ENCODE measurements around the gene TBCD.

DNA sequence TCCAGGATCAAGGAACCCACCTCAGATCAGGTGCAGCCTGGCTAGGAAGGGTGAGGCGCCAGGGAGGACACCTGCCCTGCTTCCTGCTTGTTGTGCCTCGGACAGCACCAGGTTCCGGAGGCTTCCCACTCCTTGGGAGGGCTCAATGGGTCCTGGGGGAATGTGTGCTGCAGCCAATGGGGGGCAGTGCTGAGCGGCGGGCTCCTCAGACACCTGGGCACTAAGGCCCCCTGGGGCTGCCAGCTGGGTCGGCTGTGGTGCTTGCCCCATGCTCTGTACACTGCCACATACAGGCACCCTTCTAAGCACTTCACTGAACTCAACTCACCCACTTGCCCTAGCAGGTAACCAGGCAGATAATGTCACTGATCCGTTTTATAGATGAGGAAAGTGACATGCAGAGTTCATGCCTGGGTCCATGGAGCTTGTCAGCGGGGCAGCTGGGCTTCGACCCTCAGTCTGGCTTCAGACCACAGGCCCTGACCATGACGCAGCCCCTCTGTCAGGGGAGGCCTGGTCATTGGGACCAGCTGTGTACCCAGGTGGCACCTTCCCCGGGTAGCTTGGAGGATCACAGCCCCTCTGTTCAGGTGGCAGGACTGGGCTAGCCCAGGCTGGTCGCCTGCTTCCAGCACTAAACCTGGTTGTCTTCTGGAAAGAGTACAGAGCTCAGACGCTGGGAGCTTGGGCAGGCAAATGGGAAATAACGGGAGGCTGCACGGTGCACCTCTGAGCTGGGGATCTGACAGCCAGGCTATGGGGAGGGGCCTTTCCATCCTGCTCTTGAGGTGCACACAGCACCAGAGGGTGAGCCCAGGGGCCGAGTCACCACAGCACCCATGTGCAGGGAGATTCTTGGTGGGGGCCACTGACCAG is 8.3 kb upstream of the TBCD start:
- TF ChIP-seq ZNF777 (tag by site-specific recombination; IDR thresholded peaks at IDR 0.05; ENCODE audit: borderline replicate concordance) (no peak), CTCF (tag by site-specific recombination; IDR thresholded peaks at IDR 0.05) (no peak), INSM2 (tag by site-specific recombination; IDR thresholded peaks at IDR 0.05) (no peak), YY1 (tag by site-specific recombination; IDR thresholded peaks at IDR 0.05) (no peak), ZNF416 (tag by site-specific recombination; IDR thresholded peaks at IDR 0.05) (no peak), REST (tag by site-specific recombination; IDR thresholded peaks at IDR 0.05) (no peak), ZNF626 (tag by site-specific recombination; IDR thresholded peaks at IDR 0.05) (no peak), ZNF530 (tag by site-specific recombination; IDR thresholded peaks at IDR 0.05; ENCODE audit: low read depth) (no peak), ZSCAN30 (tag by site-specific recombination; IDR thresholded peaks at IDR 0.05) (no peak), GLIS1 (tag by site-specific recombination; IDR thresholded peaks at IDR 0.05) (no peak), ZNF19 (tag by site-specific recombination; IDR thresholded peaks at IDR 0.05; ENCODE audit: low read depth) (no peak), ZNF175 (tag by site-specific recombination; IDR thresholded peaks at IDR 0.05) (no peak)
- TF ChIP-seq, protein P1, sequence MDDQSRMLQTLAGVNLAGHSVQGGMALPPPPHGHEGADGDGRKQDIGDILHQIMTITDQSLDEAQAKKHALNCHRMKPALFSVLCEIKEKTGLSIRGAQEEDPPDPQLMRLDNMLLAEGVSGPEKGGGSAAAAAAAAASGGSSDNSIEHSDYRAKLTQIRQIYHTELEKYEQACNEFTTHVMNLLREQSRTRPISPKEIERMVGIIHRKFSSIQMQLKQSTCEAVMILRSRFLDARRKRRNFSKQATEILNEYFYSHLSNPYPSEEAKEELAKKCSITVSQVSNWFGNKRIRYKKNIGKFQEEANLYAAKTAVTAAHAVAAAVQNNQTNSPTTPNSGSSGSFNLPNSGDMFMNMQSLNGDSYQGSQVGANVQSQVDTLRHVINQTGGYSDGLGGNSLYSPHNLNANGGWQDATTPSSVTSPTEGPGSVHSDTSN (CRISPR knock-in tag; IDR thresholded peaks at IDR 0.05) = no peak

All from HEK293 (cell line).